H1 (cell line): ENCODE results near the gene HMCN1. TPM values are rescaled to one million over a fixed set of nuclear protein-coding genes. Genes with fewer than 3 reads are reported as not detected.

Experiments
- CTCF ChIA-PET: fragments of 300-600 bp; sonication (Branson Sonifier 250); formaldehyde crosslinking; loops from one replicate; lab custom pipeline; 2021; ENCODE audit not compliant: partially characterized antibody; lab: Charles Lee
- POLR2A ChIA-PET: fragments of 300-600 bp; sonication (Branson Sonifier 250); formaldehyde crosslinking; loops from one replicate; lab custom pipeline; 2021; ENCODE audit warnings: inconsistent platforms; ENCODE audit not compliant: partially characterized antibody; lab: Charles Lee
- DNase-seq, 2 experiments: peaks; one replicate each; pipeline versions ENCODE4 v3.0.0 to v3.0.0-alpha.2; 2010 to 2022; ENCODE audit warnings: low spot score in 2 of 2, low read depth in 1 of 2, mixed read lengths in 1 of 2
- FAIRE-seq: peaks from 2 replicates; lab custom pipeline; 2011; peaks lifted over from hg19 to GRCh38; lab: Jason Lieb, UNC
- H2AFZ ChIP-seq: 2 replicates; pipeline ENCODE4 v1.8.1; 2012; ENCODE audit warnings: low read length, inconsistent platforms
- H2AK5ac ChIP-seq: 2 replicates; pipeline ENCODE4 v1.6.1; 2013; ENCODE audit warnings: low read depth, low read length
- H2BK120ac ChIP-seq: replicated peaks from 2 replicates; pipeline ENCODE3; 2013; ENCODE audit warnings: low read depth, low read length, inconsistent platforms
- H2BK12ac ChIP-seq: 2 replicates; pipeline ENCODE4 v1.6.1; 2013; ENCODE audit warnings: low read depth, low read length
- H2BK15ac ChIP-seq: 2 replicates; pipeline ENCODE4 v1.6.1; 2013; ENCODE audit warnings: low read length
- H2BK20ac ChIP-seq: 2 replicates; pipeline ENCODE4 v1.6.1; 2013; ENCODE audit warnings: low read length
- H2BK5ac ChIP-seq: 2 replicates; pipeline ENCODE4 v1.6.1; 2013; ENCODE audit warnings: low read depth, low read length
- H3K14ac ChIP-seq: 2 replicates; pipeline ENCODE4 v1.6.1; 2013; ENCODE audit warnings: inconsistent platforms; ENCODE audit not compliant: insufficient read length
- H3K18ac ChIP-seq: 2 replicates; pipeline ENCODE4 v1.6.1; 2013; ENCODE audit warnings: low read length; ENCODE audit errors: extremely low read depth
- H3K23ac ChIP-seq: 2 replicates; pipeline ENCODE4 v1.6.1; 2013; ENCODE audit warnings: inconsistent platforms; ENCODE audit not compliant: insufficient read length
- H3K23me2 ChIP-seq: 2 replicates; pipeline ENCODE4 v1.6.1; 2013; ENCODE audit warnings: low read depth, low read length
- H3K27ac ChIP-seq: 2 replicates; pipeline ENCODE4 v1.6.1; 2011; ENCODE audit warnings: low read depth, low read length, inconsistent platforms
- H3K27me3 ChIP-seq, 4 experiments: replicated peaks in 1 of 4; 1 replicate in 1 of 4; 2 replicates in 3 of 4; pipeline versions ENCODE4 v1.6.1 to v1.8.1; 2011 to 2013; ENCODE audit warnings: low read length in 3 of 4, mild to moderate bottlenecking in 3 of 4, inconsistent platforms in 2 of 4, mixed read lengths in 2 of 4, moderate library complexity in 1 of 4; ENCODE audit not compliant: control insufficient read depth in 3 of 4, insufficient read depth in 3 of 4; ENCODE audit errors: extremely low read depth in 1 of 4
- H3K36me3 ChIP-seq, 4 experiments: 2 replicates each; pipeline versions ENCODE4 v1.6.1 to v1.8.1; 2011 to 2013; ENCODE audit warnings: mild to moderate bottlenecking in 4 of 4, low read length in 3 of 4, moderate library complexity in 2 of 4, control low read depth in 1 of 4, inconsistent platforms in 1 of 4; ENCODE audit not compliant: insufficient read depth in 4 of 4, control insufficient read depth in 2 of 4
- H3K4ac ChIP-seq: replicated peaks from 2 replicates; pipeline ENCODE3; 2013; ENCODE audit warnings: low read length, low read depth, mixed read lengths, inconsistent platforms; ENCODE audit not compliant: insufficient read length
- H3K4me1 ChIP-seq, 4 experiments: replicated peaks in 1 of 4; 1 replicate in 1 of 4; 2 replicates in 3 of 4; pipeline versions ENCODE4 v1.6.1 to v1.8.1; 2011 to 2013; ENCODE audit warnings: low read length in 3 of 4, inconsistent platforms in 2 of 4, mixed read lengths in 1 of 4; ENCODE audit not compliant: insufficient read depth in 4 of 4, control insufficient read depth in 3 of 4
- H3K4me2 ChIP-seq, 2 experiments: 2 replicates each; pipeline versions ENCODE4 v1.6.1 to v1.8.1; 2011 to 2013; ENCODE audit warnings: low read depth in 2 of 2, low read length in 2 of 2, control low read depth in 1 of 2, inconsistent platforms in 1 of 2, mild to moderate bottlenecking in 1 of 2; ENCODE audit not compliant: insufficient read depth in 1 of 2
- H3K4me3 ChIP-seq, 4 experiments: fragments of 200-600, 300-600 bp in 1 of 4; sonication (generic), shearing (Covaris generic), sonication (Bioruptor Twin) in 1 of 4; 2 replicates each; pipeline versions ENCODE4 v1.5.1 to v1.8.1; 2011 to 2016; ENCODE audit warnings: low read length in 4 of 4, low read depth in 3 of 4, control low read depth in 2 of 4, inconsistent platforms in 2 of 4, mild to moderate bottlenecking in 2 of 4, mixed read lengths in 1 of 4, moderate library complexity in 1 of 4; ENCODE audit not compliant: insufficient read depth in 2 of 4; ENCODE audit errors: extremely low read depth in 1 of 4
- H3K56ac ChIP-seq: replicated peaks from 2 replicates; pipeline ENCODE3; 2013; ENCODE audit warnings: low read depth, mild to moderate bottlenecking, mixed read lengths, low read length, inconsistent platforms; ENCODE audit not compliant: insufficient read length
- H3K79me1 ChIP-seq: 2 replicates; pipeline ENCODE4 v1.6.1; 2013; ENCODE audit warnings: low read depth, low read length, control low read depth
- H3K79me2 ChIP-seq, 2 experiments: 2 replicates each; pipeline versions ENCODE4 v1.6.1 to v1.8.1; 2012 to 2013; ENCODE audit warnings: low read length in 2 of 2, mild to moderate bottlenecking in 2 of 2, inconsistent platforms in 1 of 2; ENCODE audit not compliant: insufficient read depth in 2 of 2, control insufficient read depth in 1 of 2
- H3K9ac ChIP-seq, 4 experiments: replicated peaks in 1 of 4; 1 replicate in 1 of 4; 2 replicates in 3 of 4; pipeline versions ENCODE4 v1.6.1 to v1.8.1; 2011 to 2013; ENCODE audit warnings: low read depth in 3 of 4, low read length in 3 of 4, control low read depth in 2 of 4, mild to moderate bottlenecking in 2 of 4, moderate library complexity in 2 of 4, inconsistent platforms in 1 of 4; ENCODE audit errors: extremely low read depth in 1 of 4
- H3K9me3 ChIP-seq, 2 experiments: 2 replicates each; pipeline versions ENCODE4 v1.6.1 to v1.8.1; 2012 to 2013; ENCODE audit warnings: mild to moderate bottlenecking in 2 of 2, moderate library complexity in 2 of 2, control low read depth in 1 of 2, inconsistent platforms in 1 of 2, low read depth in 1 of 2, low read length in 1 of 2, mixed read lengths in 1 of 2; ENCODE audit not compliant: insufficient read depth in 2 of 2
- H4K20me1 ChIP-seq, 2 experiments: replicated peaks in 1 of 2; 2 replicates each; pipeline versions ENCODE3 to v1.8.1; 2011 to 2013; ENCODE audit warnings: inconsistent platforms in 2 of 2, low read length in 2 of 2, mild to moderate bottlenecking in 1 of 2; ENCODE audit not compliant: insufficient read depth in 2 of 2, control insufficient read depth in 1 of 2
- H4K5ac ChIP-seq: 2 replicates; pipeline ENCODE4 v1.6.1; 2013; ENCODE audit warnings: low read length, low read depth, mixed read lengths, inconsistent platforms; ENCODE audit not compliant: insufficient read length
- H4K8ac ChIP-seq: 2 replicates; pipeline ENCODE4 v1.8.0; 2013; ENCODE audit warnings: mild to moderate bottlenecking, moderate library complexity, low read length, inconsistent platforms; ENCODE audit not compliant: insufficient read depth; ENCODE audit errors: extremely low read depth
- H4K91ac ChIP-seq: replicated peaks from 2 replicates; pipeline ENCODE3; 2013; ENCODE audit warnings: low read length, mixed read lengths, inconsistent platforms; ENCODE audit not compliant: insufficient read length
- ATF3 ChIP-seq: IDR thresholded peaks from 2 replicates; pipeline ENCODE4 v1.6.1; 2011; ENCODE audit warnings: low read depth, mild to moderate bottlenecking, low read length; ENCODE audit not compliant: insufficient read depth
- BCL11A ChIP-seq, 2 experiments: IDR thresholded peaks; one replicate each; pipeline ENCODE4 v1.6.1; 2011; ENCODE audit warnings: low read depth in 2 of 2, low read length in 2 of 2, mild to moderate bottlenecking in 2 of 2
- CHD1 ChIP-seq: IDR thresholded peaks from 2 replicates; pipeline ENCODE4 v1.6.1; 2012; ENCODE audit warnings: low read depth, low read length, improper control_type of control experiment
- E2F6 ChIP-seq: IDR thresholded peaks from 2 replicates; pipeline ENCODE4 v1.6.1; 2012; ENCODE audit warnings: inconsistent platforms
- EGR1 ChIP-seq: IDR thresholded peaks from 2 replicates; pipeline ENCODE4 v1.6.1; 2011; ENCODE audit warnings: low read depth, low read length, borderline replicate concordance
- EZH2 ChIP-seq: fragments of 200-600 bp; sonication (generic); IDR thresholded peaks from 2 replicates; pipeline ENCODE4 v1.7.1; 2012; ENCODE audit warnings: low read depth, mild to moderate bottlenecking, moderate library complexity, low read length, inconsistent platforms; ENCODE audit not compliant: severe bottlenecking
- MAX ChIP-seq: IDR thresholded peaks from 2 replicates; pipeline ENCODE4 v1.6.1; 2012; ENCODE audit warnings: inconsistent platforms
- POLR2A ChIP-seq, 2 experiments: IDR thresholded peaks; 1 replicate in 1 of 2; 2 replicates in 1 of 2; pipeline ENCODE4 v1.6.1; 2011; ENCODE audit warnings: low read depth in 2 of 2, low read length in 2 of 2, mild to moderate bottlenecking in 2 of 2; ENCODE audit errors: control extremely low read depth in 1 of 2
- POLR2AphosphoS5 ChIP-seq: IDR thresholded peaks from 2 replicates; pipeline ENCODE4 v1.6.1; 2011; ENCODE audit warnings: low read depth, low read length
- RNF2 ChIP-seq: fragments of 200-900, 300-1000 bp; sonication (generic); IDR thresholded peaks from 2 replicates; pipeline ENCODE4 v1.7.1; 2016; ENCODE audit warnings: borderline replicate concordance, low read depth, mild to moderate bottlenecking, antibody characterized with exemption, low read length; ENCODE audit not compliant: poor library complexity, severe bottlenecking; ENCODE audit errors: missing control alignments
- SIX5 ChIP-seq: IDR thresholded peaks from 2 replicates; pipeline ENCODE4 v1.6.1; 2011; ENCODE audit warnings: mild to moderate bottlenecking, low read depth, low read length
- SUZ12 ChIP-seq: fragments of 200-600 bp; sonication (generic); IDR thresholded peaks from 2 replicates; pipeline ENCODE4 v1.6.1; 2012; ENCODE audit warnings: mild to moderate bottlenecking, inconsistent platforms, low read length, moderate library complexity, mixed read lengths
- TAF7 ChIP-seq: optimal IDR thresholded peaks from 2 replicates; pipeline ENCODE3; 2011; ENCODE audit warnings: low read depth, mild to moderate bottlenecking, inconsistent platforms, low read length, moderate library complexity, borderline replicate concordance
- TEAD4 ChIP-seq: IDR thresholded peaks from 2 replicates; pipeline ENCODE4 v1.6.1; 2012; ENCODE audit warnings: low read depth, low read length, inconsistent platforms, mixed read lengths
- YY1 ChIP-seq: IDR thresholded peaks from 2 replicates; pipeline ENCODE4 v1.6.1; 2011; ENCODE audit warnings: low read depth, mild to moderate bottlenecking, low read length
- polyA plus RNA-seq, 7 experiments: library from polyadenylated mRNA; depleted of rRNA in 3 of 7; stranded (reverse) in 5 of 7; unstranded in 2 of 7; fragments of >200 nt in 5 of 7; fragments of 200-250 nt in 2 of 7; gene quantifications; 1 replicate in 5 of 7; 2 replicates in 1 of 7; 4 replicates in 1 of 7; pipeline versions ENCODE4 v1.2.1 to v1.2.3, GENCODE V29; 2011 to 2013; ENCODE audit warnings: missing spikeins in 2 of 7, mixed read lengths in 2 of 7
- total RNA-seq: library from RNA; stranded (reverse); fragmentation: NEBNext Ultra II Directional; extraction: Animal tissue kit (Norgen Biotek cat#: 25700); gene quantifications from 2 replicates; pipeline ENCODE4 v1.2.1, GENCODE V29; 2021

The HMCN1 gene
- total and polyA plus RNA-seq, 2 of the 8 experiments (the other 6 are each of a cell fraction or from before 2014, with no cell fraction given), result 13.8 to 14.6 TPM

- CTCF ChIA-PET, result no interaction called here
- H3K23me2 ChIP-seq, result no peaks in the 10 kb centered on the region
- H2BK12ac ChIP-seq, result no peak overlapping the region
- TF ChIP-seq RNF2, result no peak
- no peak for TF ChIP-seq TEAD4
- TF ChIP-seq SUZ12, result no peak
- TF ChIP-seq EGR1, result no peak
- no peak for TF ChIP-seq TAF7
- TF ChIP-seq E2F6, result no peak
- no peak for TF ChIP-seq SIX5
- TF ChIP-seq MAX, result no peak
- no peak for TF ChIP-seq YY1
- TF ChIP-seq EZH2, result no peak
- TF ChIP-seq POLR2A (IDR thresholded peaks at IDR 0.05; ENCODE audit: control extremely low read depth in 1 of 2, low read depth in 2 of 2, low read length in 2 of 2), result no peak
- no peak for TF ChIP-seq ATF3
- no peak for TF ChIP-seq BCL11A (IDR thresholded peaks at IDR 0.05; ENCODE audit: low read depth in 2 of 2, low read length in 2 of 2)
- no peak for TF ChIP-seq POLR2AphosphoS5
- TF ChIP-seq CHD1, result no peak
Measured at GRCh38 chr1:185804206-185804605, 70.0 kb downstream of the HMCN1 start.

More at GRCh38 chr1:185804206-185804605, 70.0 kb downstream of the HMCN1 start:
- Histone ChIP-seq H3K27ac (no peak overlapping the region), H3K79me2 (no peaks in the 10 kb centered on the region), H3K9me3 (no peaks in the 10 kb centered on the region), H3K36me3 (no peaks in the 10 kb centered on the region), H3K18ac (no peak overlapping the region), H3K4me1 (no peaks in the 10 kb centered on the region), H3K9ac (no peak overlapping the region), H3K27me3 (no peaks in the 10 kb centered on the region), H2BK20ac (no peak overlapping the region), H3K56ac (no peak overlapping the region), H3K4me2 (no peak overlapping the region), H4K8ac (no peak overlapping the region), H4K5ac (no peak overlapping the region), H3K4ac (no peak overlapping the region), H4K20me1 (no peaks in the 10 kb centered on the region), H3K14ac (no peak overlapping the region), H2BK15ac (no peak overlapping the region), H2BK5ac (no peak overlapping the region), H3K23ac (no peak overlapping the region), H3K4me3 (no peak overlapping the region), H2AFZ (no peak overlapping the region), H2AK5ac (no peak overlapping the region), H3K79me1 (no peaks in the 10 kb centered on the region), H4K91ac (no peak overlapping the region), H2BK120ac (no peak overlapping the region)
- POLR2A ChIA-PET, result no interaction called here
- DNase-seq, result no peak
- no peak for FAIRE-seq
